Hematopoietic multipotent progenitor cell treated with erythropoietin and hydrocortisone succinate and interleukin-3 and kit ligand, for 15 days (in vitro differentiated cells): ENCODE data around the gene CD320.
"Not testable (repeated sequence)": the region's sequence is repeated elsewhere in the genome, so short reads cannot be mapped to it uniquely, and the experiment has no call there.

Experiments used
- DNase-seq: peaks from one replicate; pipeline ENCODE4 v3.0.0-alpha.2; 2015; ENCODE audit warnings: low spot score

CD320 gene

DNA sequence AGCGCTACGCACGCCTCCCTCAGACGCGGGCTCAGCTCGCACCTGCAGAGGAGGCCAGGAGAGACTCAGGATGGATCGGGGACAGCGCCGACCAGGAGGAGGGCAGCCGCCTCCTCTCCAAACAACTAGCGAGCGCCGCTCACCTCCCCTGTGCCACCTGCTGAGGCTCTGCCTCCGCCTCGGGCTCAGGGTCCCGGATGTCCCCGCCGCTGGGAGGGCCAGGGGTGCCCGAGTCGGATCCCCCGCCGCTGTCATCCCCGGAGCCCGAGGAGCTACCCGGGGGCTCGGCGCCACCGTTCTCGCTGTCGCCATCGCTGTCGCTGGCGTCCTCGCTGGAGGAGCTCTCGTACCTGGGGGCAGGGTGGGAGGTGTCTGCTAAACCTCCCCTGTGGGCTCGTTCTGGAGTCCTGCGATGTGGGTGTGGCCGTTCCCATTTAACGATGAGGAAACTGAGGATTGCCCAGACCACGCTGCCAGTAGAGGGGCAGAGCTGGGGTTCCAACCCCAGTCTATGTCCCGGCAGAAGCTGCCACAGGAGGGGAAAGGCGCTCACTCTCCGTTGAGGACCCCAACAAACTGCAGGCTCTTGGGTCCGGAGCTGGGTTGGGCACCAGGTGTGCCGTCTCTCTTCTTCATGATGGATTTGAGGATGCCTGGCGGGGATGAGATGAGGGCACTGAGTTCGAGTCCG, 25.8 kb upstream of the CD320 start:
- DNase-seq: no peak

DNA sequence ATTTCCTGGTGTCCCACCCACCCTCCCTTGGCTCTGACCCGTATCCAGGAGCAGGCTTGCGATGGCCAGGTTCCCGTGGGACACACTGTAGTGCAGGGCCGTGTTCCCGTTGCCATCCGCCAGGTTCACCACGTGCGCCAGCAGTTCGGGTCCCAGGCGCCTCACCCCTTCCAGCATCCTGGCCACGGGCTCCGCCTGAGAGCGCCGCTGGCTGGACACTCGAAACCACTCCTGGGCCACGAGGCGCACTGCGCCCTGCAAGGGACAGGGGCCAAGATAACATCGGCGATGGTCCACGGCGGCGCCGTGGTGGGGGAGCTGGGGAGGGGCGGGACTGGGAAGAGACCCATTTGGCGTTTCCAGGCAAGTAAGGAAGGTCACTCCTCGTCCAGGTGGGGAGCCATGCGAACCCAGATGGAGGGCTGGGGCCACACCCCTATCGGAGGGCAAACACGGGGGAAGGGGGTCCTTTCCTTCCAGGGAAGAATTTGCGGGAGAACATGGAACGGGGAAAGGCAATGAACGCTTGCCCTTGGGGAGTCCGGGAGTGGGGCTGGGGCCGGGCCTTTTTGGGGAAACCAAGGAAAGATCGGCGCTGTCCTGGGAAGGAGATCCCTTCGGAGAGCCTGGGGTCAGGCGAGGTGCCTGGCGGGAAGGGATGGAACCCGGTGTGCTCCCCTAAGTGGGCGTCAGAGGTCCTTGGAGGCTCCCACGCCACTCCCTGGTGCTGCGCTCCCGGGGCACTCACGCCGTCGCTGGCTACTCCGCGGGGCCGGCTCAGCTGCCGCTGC, 25.0 kb upstream of the CD320 start:
- no peak for DNase-seq

DNA sequence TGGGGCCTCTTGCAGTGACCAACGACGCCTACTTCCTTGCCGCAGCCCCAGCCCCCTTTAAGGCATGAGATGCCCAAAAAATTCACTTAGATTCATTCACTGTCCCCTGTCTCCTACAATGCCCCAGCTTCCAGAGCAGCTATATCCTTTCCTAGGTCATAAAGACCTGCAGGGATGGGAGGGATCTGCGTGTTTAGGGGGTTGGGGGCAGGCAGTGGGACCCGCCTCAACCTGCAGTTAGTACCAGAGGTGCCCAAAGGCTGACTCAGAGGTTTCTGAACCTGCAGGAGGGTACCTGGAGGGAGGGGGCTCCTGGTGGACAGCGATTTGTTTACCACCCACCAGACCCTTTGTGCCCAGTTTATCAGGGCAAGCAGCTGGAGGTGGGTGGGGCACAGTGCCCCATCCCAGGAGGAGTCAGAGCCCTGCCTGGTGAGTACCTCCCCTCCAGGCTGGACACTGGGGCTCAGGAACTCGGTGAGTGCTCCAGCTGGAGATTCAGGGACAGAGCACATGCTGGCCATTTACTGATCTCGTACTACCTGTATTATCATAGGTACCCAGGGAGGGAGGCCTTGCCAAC, 23.2 kb upstream of the CD320 start:
- peak; percentile 10 for DNase-seq

DNA sequence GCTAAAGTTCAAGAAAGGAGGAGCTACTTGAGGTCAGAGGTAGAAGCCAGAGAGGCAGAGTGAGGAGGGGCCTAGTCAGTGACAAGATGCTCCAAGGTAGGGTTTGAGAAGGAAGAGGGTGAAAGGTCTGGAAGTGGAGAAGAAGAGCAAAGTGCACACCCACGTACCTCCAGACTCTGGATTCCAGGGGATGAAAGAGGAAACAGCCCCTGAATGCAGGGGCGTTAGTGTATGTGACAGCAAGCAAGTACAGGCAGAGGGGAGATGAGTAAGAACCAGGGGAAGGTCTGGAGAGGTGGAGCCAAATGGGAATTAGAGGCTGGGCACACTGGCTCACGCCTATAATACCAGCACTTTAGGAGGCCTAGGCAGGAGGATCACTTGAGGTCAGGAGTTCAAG, 21.8 kb upstream of the CD320 start:
- no peak for DNase-seq

DNA sequence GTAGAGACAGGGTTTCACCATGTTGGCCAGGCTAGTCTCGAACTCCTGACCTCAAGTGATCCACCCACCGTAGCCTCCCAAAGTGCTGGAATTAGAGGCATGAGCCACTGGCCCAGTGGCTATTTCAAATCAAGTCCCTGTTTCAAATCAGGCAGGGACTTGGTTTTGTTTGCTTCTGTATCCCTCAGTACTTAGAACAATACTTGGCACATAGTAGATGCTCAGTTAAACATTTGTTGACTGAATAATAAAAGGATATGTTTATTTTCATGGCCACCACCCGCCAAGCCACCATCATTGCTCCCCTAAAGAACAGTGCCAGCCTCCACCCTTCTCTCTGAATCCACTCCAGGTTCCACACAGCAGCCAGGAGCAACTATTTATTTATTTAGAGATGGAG, 17.3 kb upstream of the CD320 start:
- no peak for DNase-seq

DNA sequence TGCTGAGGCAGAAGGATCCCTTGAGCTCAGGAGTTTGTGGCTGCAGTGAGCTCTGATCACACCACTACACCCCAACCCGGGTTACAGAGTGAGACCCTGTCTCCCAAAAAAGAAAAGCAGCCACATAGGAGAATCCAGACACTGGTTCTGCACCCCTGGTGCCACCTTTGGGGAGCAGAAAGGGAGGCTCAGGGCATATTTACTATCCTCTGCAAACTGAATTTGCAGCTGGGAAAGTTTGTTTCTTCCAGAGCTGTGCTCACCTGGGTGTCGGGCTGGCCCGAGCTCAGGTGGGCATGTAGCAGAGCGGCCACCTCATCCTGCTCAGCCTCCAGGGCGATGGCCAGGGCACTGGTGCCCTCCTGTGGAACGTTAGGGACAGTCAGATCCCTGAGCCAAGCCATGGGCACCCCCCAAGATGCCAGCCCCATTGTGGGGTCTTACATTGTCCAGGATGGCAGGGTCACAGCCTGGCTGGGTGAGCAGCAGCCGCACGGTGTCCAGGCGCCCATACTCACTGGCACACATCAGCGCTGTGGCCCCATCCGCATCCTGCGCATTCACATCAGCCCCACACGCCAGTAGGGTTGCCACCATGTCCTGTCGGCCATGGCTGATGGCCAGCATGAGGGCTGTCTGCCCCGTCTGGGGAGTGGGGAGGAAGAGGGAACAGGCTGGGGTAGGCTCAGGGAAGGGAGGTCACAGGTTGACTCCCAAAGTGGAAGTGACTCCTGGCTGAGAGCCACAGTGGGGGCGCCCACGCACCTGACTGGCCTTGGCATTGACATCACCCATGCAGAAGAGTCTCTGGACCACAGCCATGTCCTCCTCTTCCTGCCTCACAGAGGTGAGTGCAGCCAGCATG, 16.3 kb upstream of the CD320 start:
- DNase-seq: no peak

DNA sequence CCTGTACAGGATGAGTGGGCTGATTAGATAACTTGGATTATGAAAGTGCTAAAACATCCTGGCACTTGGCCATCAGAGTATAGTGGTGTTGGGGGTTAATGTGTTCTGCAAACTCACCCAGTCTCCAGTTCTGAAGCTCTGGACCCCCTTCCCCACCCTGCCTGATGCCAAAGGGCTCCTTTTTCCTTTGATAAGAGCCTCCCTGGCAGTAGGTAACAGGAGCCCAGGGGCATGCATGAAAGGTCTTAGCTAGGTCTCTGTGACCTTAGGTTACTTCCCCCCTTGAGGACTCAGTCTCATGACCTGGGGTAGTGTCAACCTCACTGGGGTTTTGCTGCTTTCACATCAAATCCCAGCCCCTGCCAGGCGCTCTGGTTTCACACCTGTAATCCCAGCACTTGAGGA, 15.6 kb upstream of the CD320 start:
- peak; percentile 5 for DNase-seq

DNA sequence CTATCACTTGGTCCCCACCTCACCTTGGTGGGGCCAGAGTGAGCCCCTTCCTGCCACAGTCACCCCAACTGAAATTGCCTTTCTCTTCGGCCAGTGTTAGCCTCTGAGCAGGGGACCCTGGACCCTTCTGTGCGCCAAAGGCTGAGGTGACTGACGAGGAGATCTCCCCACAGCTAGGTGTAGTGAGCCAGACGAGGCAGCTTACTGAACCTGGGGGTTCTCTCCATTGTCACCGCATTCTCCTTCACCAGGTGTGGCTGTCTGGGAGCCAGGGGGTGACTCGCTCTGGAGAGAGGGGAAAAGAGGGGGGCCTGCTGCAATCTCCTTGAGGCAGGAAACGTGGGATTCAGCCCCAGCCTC, 14.5 kb upstream of the CD320 start:
- no peak for DNase-seq

DNA sequence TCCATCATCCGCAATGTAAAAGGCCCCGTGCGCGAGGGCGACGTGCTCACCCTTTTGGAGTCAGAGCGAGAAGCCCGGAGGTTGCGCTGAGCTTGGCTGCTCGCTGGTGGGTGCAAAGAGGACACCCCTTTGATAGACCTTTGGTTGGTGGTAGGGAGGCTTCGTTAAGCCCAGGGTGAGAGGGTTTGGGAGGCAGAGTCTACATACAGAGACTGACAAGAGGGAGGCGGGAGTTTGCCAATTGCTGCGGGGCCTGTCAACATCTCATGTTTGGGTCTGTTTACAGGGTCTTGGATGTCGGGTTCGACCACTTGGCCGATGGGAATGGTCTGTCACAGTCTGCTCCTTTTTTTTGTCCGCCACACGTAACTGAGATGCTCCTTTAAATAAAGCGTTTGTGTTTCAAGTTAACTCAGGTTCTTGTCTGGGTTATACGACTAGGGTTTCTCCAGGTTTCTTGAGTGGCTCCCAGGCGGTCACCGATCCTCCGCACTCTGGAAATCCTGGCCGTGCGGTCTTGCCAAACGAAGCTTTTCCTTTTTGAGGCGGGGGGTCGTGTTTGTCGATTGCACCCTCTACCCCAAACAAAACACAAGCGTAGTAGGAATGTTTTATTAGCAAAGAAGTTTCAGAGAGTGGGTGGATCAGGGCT, 14.0 kb upstream of the CD320 start:
- peak; percentile 11 for DNase-seq

DNA sequence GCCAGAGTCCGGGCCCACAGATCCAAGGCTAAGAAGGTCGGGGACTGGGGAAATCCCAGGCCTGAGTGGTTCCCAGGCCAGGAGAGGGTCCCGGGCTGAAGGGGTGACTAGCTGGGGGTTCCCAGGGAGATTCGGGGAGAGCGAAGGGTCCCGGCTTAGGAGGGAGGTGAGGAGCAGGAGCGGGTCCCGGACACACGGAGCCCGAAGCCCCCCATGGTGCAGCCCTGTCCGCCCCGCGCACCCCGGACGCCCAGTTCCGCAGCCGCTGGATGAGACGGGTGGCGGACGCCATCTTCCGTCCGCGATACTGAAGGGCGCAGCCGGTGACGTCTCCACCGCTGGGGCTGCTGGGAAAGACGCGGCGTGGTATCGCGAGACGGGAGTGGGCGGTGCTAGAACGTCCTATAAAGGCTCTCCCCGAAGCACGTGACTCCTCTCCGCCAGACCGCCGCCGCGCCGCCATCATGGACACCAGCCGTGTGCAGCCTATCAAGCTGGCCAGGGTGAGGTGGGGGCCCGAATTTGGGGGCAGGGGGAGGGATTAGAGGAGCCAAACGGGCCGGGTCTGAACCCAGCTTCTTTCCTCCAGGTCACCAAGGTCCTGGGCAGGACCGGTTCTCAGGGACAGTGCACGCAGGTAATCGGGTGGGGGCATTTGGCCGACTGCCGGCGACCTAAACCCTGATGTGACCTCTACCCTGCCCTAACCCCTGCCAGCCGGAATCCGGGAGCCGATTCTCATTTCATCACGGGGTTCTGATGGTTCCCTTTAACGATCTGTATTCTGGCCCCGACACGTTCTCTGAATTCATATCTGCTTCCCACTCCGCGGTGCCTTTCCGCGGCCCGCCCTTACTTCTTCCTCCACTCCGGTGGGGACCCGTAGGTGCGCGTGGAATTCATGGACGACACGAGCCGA, 13.2 kb upstream of the CD320 start, which contains the start of the genes NDUFA7 and RPS28:
NDUFA7 (minus strand) TSS at position 309 of the 919 bp plus-strand sequence; CDS start at position 292, 17 bp downstream.
RPS28 (plus strand) TSS at position 430 of the 919 bp plus-strand sequence; CDS start at position 465, 35 bp downstream.
- peak; percentile 98 for DNase-seq

DNA sequence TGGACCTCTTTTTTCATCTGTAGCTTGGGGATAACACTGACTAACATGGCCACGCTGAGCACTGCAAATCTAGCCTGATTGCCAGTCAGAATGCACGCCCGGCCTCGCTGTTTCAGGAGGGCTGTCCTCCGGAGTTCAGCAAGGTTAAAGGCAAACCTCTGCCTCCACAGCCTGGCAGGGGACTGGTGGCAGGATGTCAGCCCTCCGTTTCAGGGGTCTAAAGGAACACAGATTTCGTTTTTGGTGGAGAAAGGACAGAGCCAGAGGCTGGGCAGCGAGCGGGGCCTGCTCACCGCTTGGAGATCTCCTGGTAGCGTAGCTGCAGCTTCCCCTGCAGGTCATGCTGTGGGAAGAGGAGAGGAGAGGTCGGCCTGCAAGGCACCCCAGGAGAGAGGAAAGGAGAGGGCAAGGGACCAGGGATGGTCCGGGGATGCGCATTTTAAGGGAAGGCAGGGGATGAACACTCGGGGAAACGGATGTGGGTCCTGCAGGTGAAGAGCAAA, 12.5 kb upstream of the CD320 start:
- peak; percentile 16 for DNase-seq

DNA sequence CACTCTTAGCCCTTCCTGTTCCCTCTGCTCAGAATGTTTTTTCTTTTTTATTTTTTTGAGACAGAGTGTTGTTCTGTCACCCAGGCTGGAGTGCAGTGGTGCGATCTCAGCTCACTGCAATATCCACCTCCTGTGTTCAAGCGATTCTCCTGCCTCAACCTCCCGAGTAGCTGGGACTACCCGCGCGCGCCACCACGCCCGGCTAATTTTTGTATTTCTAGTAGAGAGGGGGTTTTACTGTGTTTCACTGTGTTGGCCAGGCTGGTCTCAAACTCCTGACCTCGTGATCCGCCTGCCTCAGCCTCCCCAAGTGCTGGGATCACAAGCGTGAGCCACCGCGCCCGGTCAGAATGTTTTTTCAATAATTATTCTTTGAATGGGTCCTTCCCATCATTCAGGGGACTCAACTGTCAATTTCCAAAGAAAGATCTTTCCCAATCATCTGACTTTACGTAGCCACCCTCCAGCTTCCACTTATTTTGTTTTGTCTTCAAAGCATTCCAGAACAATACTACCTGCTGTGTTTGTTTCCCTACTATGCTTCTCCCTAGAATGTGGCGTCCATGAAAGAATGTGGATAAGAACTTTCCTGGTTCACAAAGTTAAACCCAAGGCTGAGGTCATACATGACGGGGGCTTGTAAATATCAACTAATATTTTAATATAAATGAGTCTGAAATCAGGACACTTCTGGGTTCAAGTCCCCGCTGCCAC, 11.8 kb upstream of the CD320 start:
- DNase-seq: no peak

DNA sequence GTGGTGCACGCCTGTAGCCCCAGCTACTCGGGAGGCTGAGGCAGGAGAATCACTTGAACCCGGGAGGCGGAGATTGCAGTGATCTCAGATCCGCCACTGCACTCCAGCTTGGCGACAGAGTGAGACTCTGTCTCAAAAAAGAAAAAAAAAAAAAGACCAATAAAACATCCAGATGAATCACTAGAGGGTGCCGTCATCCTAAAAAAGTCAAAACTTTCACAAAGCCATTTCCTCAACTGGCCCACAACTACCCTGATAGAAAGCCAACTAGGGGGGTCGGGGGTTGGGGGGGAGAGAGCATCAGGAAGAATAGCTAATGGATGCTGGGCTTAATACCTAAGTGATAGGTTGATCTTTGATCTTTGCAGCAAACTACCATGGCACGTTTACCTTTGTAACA, 10.7 kb upstream of the CD320 start:
- DNase-seq: not testable (repeated sequence)

DNA sequence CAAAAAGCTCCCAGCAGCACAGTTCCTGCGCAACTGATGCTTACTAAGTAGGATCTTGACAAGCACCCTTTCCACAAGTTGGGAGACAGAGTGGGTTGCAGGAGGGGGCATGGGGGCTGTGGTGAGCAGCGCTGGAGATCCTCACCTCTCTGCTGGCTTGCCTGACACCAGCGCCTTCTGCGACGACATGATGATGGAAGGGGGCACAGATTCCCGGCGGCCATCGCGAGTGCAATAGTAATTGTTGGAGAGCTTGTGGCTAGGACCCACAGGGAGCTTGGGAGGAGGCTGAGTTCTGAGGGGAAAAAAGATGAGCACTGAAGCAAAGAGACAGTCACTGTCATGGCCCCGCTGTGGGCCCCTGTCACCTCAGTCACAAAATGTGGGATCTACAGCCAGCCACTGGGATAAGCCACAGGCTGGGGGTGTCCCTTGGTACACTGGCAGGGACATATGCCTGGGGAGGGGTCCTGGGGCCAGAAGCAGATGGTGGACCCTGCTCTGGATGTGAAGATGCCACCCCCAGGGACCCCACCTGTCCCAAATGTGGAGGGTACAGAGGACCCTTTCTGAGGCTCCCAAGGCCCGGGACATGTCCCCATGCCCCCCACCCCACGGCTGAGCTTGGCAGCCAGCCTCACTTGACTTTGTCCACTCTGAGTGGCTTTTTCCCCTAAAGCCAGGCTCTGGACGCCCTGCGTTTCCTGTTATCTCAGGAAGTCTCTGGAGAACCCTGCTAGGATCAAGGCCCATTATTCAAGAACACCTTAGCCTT, 8.4 kb upstream of the CD320 start:
- no peak for DNase-seq

DNA sequence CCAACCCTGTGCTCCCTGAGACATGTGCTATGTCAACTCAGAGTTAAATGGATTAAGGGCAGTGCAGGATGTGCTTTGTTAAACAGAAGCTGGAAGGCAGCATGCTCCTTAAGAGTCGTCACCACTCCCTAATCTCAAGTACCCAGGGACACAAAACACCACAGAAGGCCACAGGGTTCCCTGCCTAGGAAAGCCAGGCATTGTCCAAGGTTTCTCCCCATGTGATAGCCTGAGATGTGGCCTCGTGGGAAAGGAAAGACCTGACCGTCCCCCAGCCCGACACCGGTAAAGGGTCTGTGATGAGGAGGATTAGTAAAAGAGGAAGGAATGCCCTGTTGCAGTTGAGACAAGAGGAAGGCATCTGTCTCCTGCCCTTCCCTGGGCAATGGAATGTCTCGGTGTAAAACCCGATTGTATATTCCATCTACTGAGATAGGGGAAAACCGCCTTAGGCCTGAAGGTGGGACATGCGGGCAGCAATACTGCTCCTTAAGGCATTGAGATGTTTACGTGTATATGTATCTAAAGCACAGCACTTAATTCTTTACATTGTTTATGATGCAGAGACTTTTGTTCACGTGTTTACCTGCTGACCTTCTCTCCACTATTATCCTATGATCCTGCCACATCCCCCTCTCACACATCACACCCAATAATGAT, 7.0 kb upstream of the CD320 start:
- DNase-seq: not testable (repeated sequence)

DNA sequence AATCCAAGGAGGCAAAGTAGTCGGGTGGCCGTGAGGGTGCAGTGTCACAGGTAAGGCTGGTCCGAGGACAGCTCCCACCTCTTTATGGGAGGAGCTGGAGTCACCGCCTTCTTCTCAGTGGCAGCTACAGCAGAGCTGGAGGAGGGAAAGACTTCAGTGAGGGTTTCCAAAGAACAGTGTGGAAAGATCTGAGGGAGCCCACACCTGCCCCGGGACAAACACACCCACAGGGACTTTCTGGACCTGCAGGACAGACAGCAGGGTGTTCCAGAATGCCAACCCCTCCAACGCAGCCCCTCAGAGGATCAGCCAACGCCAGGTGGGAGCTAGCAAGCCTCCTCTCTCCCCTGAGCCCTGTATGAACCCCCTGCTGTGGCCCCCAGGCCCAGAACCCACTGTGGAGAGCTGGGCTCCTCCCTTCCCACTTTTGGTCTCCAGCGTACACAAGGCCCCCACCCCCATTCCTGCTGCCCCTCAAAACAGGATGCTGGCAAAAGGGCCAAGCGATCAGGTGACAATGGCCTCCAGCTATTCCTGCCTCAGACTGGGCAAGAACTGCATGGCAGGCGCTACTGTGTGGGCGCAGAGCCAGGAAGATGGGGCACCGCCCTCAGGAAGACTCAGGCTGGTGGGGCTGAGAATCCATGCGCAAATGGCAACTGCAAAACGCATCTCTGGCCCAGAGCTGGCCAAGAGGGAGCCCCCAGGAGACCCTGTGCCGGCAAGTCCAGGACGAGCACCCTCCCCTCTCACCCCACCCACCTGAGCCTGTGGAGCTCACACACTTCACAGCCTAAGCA, 3.5 kb upstream of the CD320 start:
- peak; percentile 79 for DNase-seq

DNA sequence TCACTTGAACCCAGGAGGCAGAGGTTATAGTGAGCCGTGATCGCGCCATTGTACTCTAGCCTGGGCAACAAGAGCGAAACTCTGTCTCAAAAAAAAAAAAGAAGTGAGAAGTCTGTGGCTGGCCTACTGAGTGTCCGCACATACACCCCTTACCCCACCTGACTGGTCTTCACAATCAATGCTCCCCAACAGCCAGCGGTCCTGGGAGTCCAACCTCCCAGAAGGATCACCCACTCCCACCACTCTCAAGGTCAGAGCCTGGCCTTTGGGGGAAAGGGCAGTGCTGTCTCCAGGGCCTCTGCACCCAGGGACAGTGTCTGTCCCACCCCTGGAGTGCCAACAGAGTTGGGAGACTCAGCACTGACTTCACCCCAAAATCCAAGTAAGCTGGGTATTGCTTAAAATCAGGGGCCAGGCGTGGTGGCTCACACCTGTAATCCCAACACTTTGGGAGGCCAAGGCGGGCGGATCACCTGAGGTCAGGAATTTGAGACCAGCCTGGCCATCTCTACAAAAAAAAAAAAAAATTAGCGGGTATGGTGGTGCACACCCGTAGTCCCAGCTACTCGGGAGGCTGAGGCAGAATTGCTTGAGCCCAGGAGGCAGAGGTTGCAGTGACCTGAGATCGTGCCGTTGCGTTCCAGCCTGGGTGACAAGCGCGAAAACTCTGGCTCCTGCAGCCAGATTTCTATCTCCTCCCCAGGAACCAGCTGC, 2.3 kb upstream of the CD320 start:
- no peak for DNase-seq
